Sigmoid colon (tissue), 7 donors: ENCODE data around the gene PDPK1. TPM values are rescaled to one million over a fixed set of nuclear protein-coding genes. Genes with fewer than 3 reads are reported as not detected.
"Not testable (repeated sequence)": the region's sequence is repeated elsewhere in the genome, so short reads cannot be mapped to it uniquely, and the experiment has no call there.

ENCODE experiments used
- DNase-seq: peaks from one replicate; pipeline ENCODE4 v3.0.0-alpha.2; 2019
- H3K27ac ChIP-seq, 4 donors: fragments of 200-600 bp; sonication (generic); one replicate each; pipeline ENCODE4 v1.5.1; 2016 to 2019; ENCODE audit warnings: mild to moderate bottlenecking in 1 of 4
- H3K27me3 ChIP-seq, 3 donors: fragments of 200-600 bp; sonication (generic); one replicate each; pipeline ENCODE4 v1.5.1; 2019; ENCODE audit warnings: mild to moderate bottlenecking in 1 of 3
- H3K36me3 ChIP-seq, 4 donors: fragments of 200-600 bp; sonication (generic); one replicate each; pipeline ENCODE4 v1.5.1; 2016 to 2019
- H3K4me1 ChIP-seq, 4 donors: fragments of 200-600 bp; sonication (generic); one replicate each; pipeline ENCODE4 v1.5.1; 2017 to 2019
- H3K4me3 ChIP-seq, 4 donors: fragments of 200-600 bp; sonication (generic); one replicate each; pipeline ENCODE4 v1.5.1; 2017 to 2019; ENCODE audit warnings: mild to moderate bottlenecking in 2 of 4, moderate library complexity in 1 of 4
- H3K9me3 ChIP-seq, 4 donors: fragments of 200-600 bp in 3 of 4; sonication (generic) in 3 of 4; one replicate each; pipeline versions ENCODE4 v1.5.1 to v1.6.1; 2013 to 2019
- EP300 ChIP-seq, 4 donors: sonication (generic); formaldehyde crosslinking; IDR thresholded peaks; one replicate each; pipeline ENCODE4 v1.6.1; 2017; ENCODE audit warnings: antibody characterized with exemption in 4 of 4
- POLR2A ChIP-seq, 2 donors: fragments of 450-650 bp; IDR thresholded peaks; one replicate each; pipeline ENCODE4 v1.6.1; 2016; ENCODE audit warnings: antibody characterized with exemption in 2 of 2, mild to moderate bottlenecking in 2 of 2, moderate library complexity in 2 of 2
- POLR2AphosphoS5 ChIP-seq, 4 donors: sonication (generic); formaldehyde crosslinking; IDR thresholded peaks; one replicate each; pipeline ENCODE4 v1.6.1; 2017; ENCODE audit warnings: antibody characterized with exemption in 4 of 4
- WGBS, 2 donors: extraction: QIAGEN DNeasy Blood & Tissue Kit; methylation state at CpG; one replicate each; pipeline ENCODE4 v1.1.7; 2013; 5-methylcytosine and 5-hydroxymethylcytosine counted together
- intact Hi-C: fragments of 100-400 bp; cut with DNase I; formaldehyde crosslinking; loops from one replicate; pipeline ENCODE4 v1.15.1; 2023
- polyA plus RNA-seq, 3 donors: library from polyadenylated mRNA; stranded (reverse); fragments of 200-250 nt; gene quantifications; one replicate each; pipeline ENCODE4 v1.2.3, GENCODE V29; 2013
- total RNA-seq, 4 donors: library from RNA; depleted of rRNA; stranded (reverse); fragments of >200 nt; gene quantifications; one replicate each; pipeline ENCODE4 v1.1.0, GENCODE V29; 2016
- TF ChIP-seq, protein P1 (sequence below), 4 experiments: fragments of 450-650 bp in 3 of 4; fragments of 200-600 bp in 1 of 4; IDR thresholded peaks; one replicate each; pipeline ENCODE4 v1.5.1; 2016 to 2019; ENCODE audit warnings: antibody characterized with exemption in 4 of 4, mild to moderate bottlenecking in 3 of 4, moderate library complexity in 2 of 4
- donor health status: healthy with polysubstance abuse.
- donor health status: Bipolar disorder and iron deficiency.
- donor health status: healthy.

PDPK1 gene
- total and polyA plus RNA-seq, 7 donors, result 22.7 to 32.2 (median 31.0) TPM

DNA sequence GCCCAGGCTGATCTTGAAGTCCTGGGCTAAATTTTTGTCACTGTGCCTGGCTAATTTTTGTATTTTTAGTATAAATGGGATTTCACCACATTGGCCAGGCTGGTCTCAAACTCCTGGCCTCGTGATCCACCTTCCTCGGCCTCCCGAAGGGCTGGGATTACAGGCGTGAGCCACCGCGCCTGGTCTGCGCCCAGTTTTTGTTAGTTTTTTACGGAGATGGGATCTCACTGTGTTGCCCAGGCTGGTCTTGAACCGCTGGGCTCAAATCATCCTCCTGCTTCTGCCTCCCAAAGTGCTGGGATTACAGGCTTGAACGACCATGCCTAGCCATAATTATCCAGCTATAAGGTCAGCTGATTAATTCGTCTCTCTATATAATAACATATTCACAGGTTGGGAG, 3.9 kb upstream of the PDPK1 start:
- no peak for DNase-seq
- H3K4me1 ChIP-seq, result peaks cover 0 to 42% (median 19%) of the 10 kb centered on the region in 4 donors
- H3K36me3 ChIP-seq, result peaks cover 0 to 8% (median 5%) of the 10 kb centered on the region in 4 donors
- no peak for TF ChIP-seq POLR2AphosphoS5 (IDR thresholded peaks at IDR 0.05)
- TF ChIP-seq POLR2A (IDR thresholded peaks at IDR 0.05), result no peak
- no peak for TF ChIP-seq EP300 (IDR thresholded peaks at IDR 0.05)
- TF ChIP-seq, protein P1, sequence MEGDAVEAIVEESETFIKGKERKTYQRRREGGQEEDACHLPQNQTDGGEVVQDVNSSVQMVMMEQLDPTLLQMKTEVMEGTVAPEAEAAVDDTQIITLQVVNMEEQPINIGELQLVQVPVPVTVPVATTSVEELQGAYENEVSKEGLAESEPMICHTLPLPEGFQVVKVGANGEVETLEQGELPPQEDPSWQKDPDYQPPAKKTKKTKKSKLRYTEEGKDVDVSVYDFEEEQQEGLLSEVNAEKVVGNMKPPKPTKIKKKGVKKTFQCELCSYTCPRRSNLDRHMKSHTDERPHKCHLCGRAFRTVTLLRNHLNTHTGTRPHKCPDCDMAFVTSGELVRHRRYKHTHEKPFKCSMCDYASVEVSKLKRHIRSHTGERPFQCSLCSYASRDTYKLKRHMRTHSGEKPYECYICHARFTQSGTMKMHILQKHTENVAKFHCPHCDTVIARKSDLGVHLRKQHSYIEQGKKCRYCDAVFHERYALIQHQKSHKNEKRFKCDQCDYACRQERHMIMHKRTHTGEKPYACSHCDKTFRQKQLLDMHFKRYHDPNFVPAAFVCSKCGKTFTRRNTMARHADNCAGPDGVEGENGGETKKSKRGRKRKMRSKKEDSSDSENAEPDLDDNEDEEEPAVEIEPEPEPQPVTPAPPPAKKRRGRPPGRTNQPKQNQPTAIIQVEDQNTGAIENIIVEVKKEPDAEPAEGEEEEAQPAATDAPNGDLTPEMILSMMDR (IDR thresholded peaks at IDR 0.05), result no peak
- 83 to 91% methylated on average over 11 of the region's 11 CpGs for WGBS, 2 donors
- no peaks in the 10 kb centered on the region for H3K9me3 ChIP-seq
- peak overlapping the region in 3 of 4 donors; percentile 97 to 98 (median 97) for H3K27ac ChIP-seq
- intact Hi-C loops, result loop anchor here (5.0 kb wide), 1 partner anchor 243 kb away; the partner anchor contains the start of gene ELOB
- H3K27me3 ChIP-seq, result no peaks in the 10 kb centered on the region
- H3K4me3 ChIP-seq, result no peak overlapping the region

DNA sequence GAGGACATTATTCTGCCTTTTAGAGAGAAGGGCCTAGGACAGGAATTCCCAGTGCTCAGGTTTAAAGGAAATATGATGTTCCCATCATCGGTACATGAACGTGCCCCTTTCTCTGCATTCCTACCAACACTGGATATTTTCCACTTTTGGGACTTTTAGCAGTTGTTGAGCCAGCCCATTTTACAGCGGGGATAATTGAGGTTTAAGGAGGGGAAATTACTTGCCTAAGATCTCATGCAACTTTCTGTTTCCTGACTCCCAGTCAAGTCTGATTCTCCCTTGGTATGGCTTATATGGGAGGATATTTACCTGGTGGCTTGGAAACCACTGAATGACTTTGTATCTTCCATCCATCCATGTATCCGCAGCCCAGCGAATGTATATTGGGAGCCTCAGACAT, 3.5 kb upstream of the PDPK1 start:
- H3K4me1 ChIP-seq, result peaks cover 0 to 46% (median 23%) of the 10 kb centered on the region in 4 donors
- 89 to 96% methylated on average over 5 of the region's 5 CpGs for WGBS, 2 donors
- not testable (repeated sequence) for H3K4me3 ChIP-seq, H3K27me3 ChIP-seq, DNase-seq, H3K9me3 ChIP-seq, H3K36me3 ChIP-seq
- peak overlapping the region in 1 of 4 donors; percentile 97 for H3K27ac ChIP-seq
- intact Hi-C loops, result loop anchor here (5.0 kb wide), 1 partner anchor 243 kb away; the partner anchor contains the start of gene ELOB

DNA sequence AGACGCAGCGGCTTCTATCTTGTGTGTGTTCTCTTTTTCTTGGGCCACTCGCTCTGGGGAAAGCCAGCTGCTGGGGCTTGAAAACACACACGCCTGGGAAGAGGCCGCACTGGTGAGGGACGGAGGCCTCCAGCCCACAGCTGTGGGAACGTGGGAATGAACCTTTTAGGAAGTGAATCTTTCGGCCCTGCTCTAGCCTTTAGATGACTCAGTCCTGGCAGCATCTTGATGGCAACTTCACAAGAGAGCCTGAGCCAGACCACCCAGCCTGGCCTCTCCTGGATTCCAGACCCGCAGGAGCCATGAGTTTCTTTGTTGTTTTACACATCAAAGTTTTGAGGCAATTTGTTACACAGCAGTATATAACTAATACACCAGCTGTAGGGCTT, 2.2 kb upstream of the PDPK1 start:
- Histone ChIP-seq H3K27me3 (no peaks in the 10 kb centered on the region), H3K36me3 (no peaks in the 10 kb centered on the region), H3K9me3 (no peaks in the 10 kb centered on the region), H3K4me3 (no peak overlapping the region), H3K4me1 (peaks cover 0 to 57% (median 35%) of the 10 kb centered on the region in 4 donors), H3K27ac (peak overlapping the region; percentile 0 to 53 (median 33))
- 79 to 87% methylated on average over 9 of the region's 9 CpGs for WGBS, 2 donors
- TF ChIP-seq, protein P1 (IDR thresholded peaks at IDR 0.05), result no peak
- TF ChIP-seq POLR2AphosphoS5 (IDR thresholded peaks at IDR 0.05), result no peak
- no peak for TF ChIP-seq POLR2A (IDR thresholded peaks at IDR 0.05)
- TF ChIP-seq EP300 (IDR thresholded peaks at IDR 0.05), result no peak
- intact Hi-C loops, result no loop called here
- peak; percentile 85 for DNase-seq

DNA sequence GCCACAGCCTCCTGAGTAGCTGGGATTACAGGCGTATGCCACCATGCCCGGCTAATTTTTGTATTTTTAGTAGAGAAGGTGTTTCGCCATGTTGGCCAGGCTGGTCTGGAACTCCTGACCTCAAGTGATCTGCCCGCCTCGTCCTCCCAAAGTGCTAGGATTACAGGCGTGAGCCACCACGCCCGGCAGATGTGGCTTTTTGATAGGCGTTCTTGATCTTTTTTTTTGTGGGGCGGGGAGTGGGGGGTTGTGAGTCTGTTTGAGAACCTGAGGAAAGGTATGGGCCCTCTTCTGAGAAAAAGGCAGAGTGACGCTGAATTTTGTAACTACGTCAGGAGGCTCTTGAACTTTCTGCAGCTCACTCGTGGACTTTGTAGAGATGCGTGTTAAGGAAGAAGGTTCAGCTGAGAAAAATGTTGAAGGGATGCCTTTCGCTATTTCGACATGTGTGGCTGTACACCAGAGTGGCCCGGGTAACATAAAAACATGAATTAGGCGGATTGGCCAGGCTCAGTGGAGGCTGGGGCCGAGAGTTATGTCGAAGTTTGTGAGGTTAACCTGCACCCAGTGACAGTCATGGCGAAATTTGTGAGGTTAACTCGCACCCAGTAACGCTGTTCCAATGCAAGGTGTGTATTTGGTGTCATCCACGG, 1.5 kb downstream of the PDPK1 start:
- H3K36me3 ChIP-seq, H3K9me3 ChIP-seq, H3K27me3 ChIP-seq, DNase-seq, intact Hi-C loops: not testable (repeated sequence)
- 73 to 87% methylated on average over 24 of the region's 24 CpGs for WGBS, 2 donors
- peaks cover 0 to 46% (median 38%) of the 10 kb centered on the region in 4 donors for H3K4me1 ChIP-seq
- peak overlapping the region in 2 of 4 donors; percentile 88 to 92 for H3K27ac ChIP-seq
- peak overlapping the region in 1 of 4 donors; percentile 62 for H3K4me3 ChIP-seq

DNA sequence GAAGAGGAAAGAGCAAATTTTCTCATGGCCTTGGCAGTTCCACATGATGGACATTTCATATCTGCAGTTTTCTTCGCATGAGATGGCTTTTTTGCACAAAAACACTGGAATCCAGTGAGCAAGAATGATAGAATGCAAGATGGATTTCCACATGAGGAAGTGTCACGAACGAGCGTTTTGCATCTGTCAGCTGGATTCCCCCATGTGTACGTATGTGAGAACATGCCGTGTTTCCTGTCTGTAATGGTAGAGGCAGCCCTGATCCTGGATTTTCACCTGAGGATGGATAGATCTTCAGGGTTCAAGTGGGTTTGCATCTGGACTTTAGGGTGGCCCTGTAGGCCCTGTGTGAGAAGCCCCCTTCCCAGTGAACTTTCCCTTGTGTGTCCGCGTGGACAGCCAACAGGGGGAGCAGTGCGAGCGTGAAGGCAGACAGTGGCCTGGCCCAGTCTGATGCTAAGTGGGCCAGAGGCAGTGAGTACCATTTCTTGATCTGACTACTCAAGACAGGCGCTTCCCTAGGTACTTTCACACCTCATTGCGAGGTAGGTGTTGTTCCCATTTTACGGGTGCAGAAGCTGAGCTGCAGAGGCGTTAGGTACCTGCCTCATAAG, 2.1 kb downstream of the PDPK1 start:
- H3K27me3 ChIP-seq, DNase-seq, H3K9me3 ChIP-seq, H3K36me3 ChIP-seq, H3K27ac ChIP-seq, H3K4me3 ChIP-seq, intact Hi-C loops: not testable (repeated sequence)
- 46 to 58% methylated on average over 14 of the region's 14 CpGs for WGBS, 2 donors
- peaks cover 0 to 46% (median 38%) of the 10 kb centered on the region in 4 donors for H3K4me1 ChIP-seq
- TF ChIP-seq, protein P1 (IDR thresholded peaks at IDR 0.05), result peak in 1 of 4 experiments; percentile 36

DNA sequence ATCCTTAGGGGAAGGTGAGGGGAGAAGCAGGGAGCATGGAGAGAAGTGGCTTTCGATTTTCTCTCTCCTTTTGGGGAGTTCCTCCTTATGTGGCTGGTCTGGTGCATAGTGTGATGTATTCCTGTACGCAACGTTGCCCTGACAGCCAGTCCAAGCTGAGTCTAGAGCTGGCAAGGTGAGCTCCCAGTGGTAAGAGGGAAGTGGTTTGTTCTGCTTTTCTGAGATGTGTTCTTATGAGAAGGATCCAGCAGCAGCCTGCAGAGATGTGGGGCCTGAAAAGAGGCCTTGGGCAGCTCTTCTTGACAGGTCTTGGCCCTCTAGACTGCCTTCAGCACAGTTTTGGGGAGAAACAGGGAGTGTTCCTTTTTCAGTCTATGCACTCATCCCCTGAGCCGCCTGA, 3.1 kb downstream of the PDPK1 start:
- H3K27me3 ChIP-seq, H3K9me3 ChIP-seq, H3K36me3 ChIP-seq, intact Hi-C loops, DNase-seq, H3K27ac ChIP-seq, H3K4me3 ChIP-seq: not testable (repeated sequence)
- peaks cover 0 to 45% (median 40%) of the 10 kb centered on the region in 4 donors for H3K4me1 ChIP-seq
- 48 to 53% methylated on average over 4 of the region's 4 CpGs for WGBS, 2 donors

DNA sequence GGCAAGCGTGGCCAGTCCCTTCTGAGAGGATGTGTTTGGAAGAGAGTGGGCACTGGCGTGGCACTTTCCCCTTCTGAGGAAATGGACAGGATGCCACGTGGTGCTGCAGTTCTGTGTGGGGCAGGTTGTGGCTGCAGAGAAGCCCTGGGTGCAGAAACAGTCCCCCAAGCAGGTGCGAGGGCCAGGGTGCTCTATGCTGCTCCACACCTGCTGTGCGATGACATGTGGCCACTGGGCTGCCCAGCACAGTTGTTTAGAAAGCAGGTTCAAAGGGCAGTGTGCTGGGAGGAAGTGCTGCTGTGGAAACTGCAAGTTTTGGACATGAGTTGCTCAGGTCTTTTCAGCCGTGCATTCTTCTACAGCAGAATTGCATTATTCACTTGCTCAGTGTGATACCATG, 3.6 kb downstream of the PDPK1 start:
- H3K9me3 ChIP-seq, DNase-seq, H3K27me3 ChIP-seq, H3K27ac ChIP-seq, intact Hi-C loops, H3K4me3 ChIP-seq, H3K36me3 ChIP-seq: not testable (repeated sequence)
- peaks cover 0 to 44% (median 39%) of the 10 kb centered on the region in 4 donors for H3K4me1 ChIP-seq
- 25 to 57% methylated on average over 6 of the region's 6 CpGs for WGBS, 2 donors

DNA sequence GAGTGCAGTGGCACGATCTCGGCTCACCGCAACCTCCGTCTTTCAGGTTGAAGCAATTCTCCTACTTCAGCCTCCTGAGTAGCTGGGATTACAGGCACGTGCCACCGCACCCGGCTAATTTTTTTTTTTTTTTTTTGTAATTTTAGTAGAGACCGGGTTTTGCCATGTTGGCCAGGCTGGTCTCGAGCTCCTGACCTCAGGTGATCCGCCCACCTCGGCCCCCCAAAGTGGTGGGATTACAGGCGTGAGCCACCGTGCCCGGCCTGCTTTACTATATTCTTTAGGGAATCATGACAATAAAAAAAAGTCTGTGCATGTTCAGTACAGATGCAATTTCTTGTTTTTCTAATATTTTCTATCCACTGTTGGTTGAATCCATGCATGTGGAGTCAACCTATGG, 6.0 kb downstream of the PDPK1 start:
- H3K27ac ChIP-seq, H3K36me3 ChIP-seq, DNase-seq, intact Hi-C loops, H3K9me3 ChIP-seq, H3K27me3 ChIP-seq, H3K4me3 ChIP-seq: not testable (repeated sequence)
- WGBS, 2 donors, result 89 to 94% methylated on average over 14 of the region's 14 CpGs
- peaks cover 0 to 37% (median 31%) of the 10 kb centered on the region in 4 donors for H3K4me1 ChIP-seq

DNA sequence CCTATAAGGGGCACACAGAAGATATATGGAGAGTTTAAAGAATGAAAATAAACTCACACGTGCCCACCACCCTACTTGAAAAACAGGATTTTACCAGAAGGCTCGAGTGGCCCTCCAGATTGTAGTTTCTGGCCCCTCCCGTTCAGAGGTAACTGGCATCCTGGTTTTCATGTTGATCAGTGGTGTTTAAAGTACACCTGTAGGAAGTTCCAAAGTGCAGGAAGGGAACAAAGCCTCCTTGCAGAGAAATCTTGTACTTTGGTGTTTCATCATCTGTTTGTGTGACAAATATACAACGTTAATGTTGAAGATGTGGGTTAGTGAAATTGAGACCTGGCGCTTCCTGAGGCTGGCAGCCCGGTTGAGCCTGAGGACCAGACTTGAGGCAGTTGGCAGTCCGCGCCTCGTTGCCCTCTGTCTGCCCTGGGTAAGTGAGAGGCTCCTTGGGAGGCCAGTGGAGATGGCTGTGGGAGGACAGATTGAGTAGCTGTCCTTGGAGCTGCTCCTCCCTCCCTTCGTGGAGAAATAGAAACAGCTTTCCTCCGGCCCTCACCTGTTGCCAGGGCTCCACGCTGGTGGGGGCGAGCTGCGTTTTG, 12.6 kb downstream of the PDPK1 start:
- WGBS, 2 donors, result no CpG with 5 or more reads among the region's 14 CpGs
- H3K36me3 ChIP-seq, H3K9me3 ChIP-seq, H3K4me3 ChIP-seq, H3K27me3 ChIP-seq, H3K27ac ChIP-seq, DNase-seq, H3K4me1 ChIP-seq, intact Hi-C loops: not testable (repeated sequence)
